ENCODE measurements around the gene SERPINE3. TPM values are rescaled to one million over a fixed set of nuclear protein-coding genes. Genes with fewer than 3 reads are reported as not detected.

SERPINE3 gene
- total and polyA plus RNA-seq, 2 experiments from 2014 or later: 0.17 to 0.31 TPM

DNA sequence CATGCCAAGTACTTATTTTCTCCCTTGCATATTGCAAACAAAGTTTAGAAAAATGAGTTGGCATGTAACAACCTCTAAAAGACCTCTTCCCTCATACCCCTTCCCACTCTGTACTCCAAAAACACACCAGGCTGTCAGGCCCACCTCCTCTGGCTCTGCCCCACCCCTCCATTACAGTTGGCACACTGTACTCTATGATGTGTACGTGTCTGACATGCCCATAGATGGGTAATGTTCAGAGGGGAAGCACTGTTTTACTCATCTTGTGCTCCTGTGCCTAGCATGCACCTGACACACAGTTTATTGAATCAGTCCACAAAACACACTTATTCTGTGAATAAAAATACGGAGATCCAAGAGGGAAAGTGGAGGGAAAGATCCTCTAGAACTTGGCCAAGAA is 45.6 kb downstream of the SERPINE3 start (continued):
- TF ChIP-seq ZNF114 (CRISPR knock-in tag; IDR thresholded peaks at IDR 0.05): no peak
- TF ChIP-seq, protein P1, sequence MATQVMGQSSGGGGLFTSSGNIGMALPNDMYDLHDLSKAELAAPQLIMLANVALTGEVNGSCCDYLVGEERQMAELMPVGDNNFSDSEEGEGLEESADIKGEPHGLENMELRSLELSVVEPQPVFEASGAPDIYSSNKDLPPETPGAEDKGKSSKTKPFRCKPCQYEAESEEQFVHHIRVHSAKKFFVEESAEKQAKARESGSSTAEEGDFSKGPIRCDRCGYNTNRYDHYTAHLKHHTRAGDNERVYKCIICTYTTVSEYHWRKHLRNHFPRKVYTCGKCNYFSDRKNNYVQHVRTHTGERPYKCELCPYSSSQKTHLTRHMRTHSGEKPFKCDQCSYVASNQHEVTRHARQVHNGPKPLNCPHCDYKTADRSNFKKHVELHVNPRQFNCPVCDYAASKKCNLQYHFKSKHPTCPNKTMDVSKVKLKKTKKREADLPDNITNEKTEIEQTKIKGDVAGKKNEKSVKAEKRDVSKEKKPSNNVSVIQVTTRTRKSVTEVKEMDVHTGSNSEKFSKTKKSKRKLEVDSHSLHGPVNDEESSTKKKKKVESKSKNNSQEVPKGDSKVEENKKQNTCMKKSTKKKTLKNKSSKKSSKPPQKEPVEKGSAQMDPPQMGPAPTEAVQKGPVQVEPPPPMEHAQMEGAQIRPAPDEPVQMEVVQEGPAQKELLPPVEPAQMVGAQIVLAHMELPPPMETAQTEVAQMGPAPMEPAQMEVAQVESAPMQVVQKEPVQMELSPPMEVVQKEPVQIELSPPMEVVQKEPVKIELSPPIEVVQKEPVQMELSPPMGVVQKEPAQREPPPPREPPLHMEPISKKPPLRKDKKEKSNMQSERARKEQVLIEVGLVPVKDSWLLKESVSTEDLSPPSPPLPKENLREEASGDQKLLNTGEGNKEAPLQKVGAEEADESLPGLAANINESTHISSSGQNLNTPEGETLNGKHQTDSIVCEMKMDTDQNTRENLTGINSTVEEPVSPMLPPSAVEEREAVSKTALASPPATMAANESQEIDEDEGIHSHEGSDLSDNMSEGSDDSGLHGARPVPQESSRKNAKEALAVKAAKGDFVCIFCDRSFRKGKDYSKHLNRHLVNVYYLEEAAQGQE (IDR thresholded peaks at IDR 0.05; ENCODE audit: unreplicated experiment): no peak
- TF ChIP-seq, protein P2, sequence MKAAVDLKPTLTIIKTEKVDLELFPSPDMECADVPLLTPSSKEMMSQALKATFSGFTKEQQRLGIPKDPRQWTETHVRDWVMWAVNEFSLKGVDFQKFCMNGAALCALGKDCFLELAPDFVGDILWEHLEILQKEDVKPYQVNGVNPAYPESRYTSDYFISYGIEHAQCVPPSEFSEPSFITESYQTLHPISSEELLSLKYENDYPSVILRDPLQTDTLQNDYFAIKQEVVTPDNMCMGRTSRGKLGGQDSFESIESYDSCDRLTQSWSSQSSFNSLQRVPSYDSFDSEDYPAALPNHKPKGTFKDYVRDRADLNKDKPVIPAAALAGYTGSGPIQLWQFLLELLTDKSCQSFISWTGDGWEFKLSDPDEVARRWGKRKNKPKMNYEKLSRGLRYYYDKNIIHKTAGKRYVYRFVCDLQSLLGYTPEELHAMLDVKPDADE (IDR thresholded peaks at IDR 0.05): no peak
- no peak for TF ChIP-seq STAT1 (IDR thresholded peaks at IDR 0.05; ENCODE audit: unreplicated experiment)
- no peak for TF ChIP-seq EZH2 (IDR thresholded peaks at IDR 0.05; ENCODE audit: low read depth, unreplicated experiment)
- TF ChIP-seq, protein P3, sequence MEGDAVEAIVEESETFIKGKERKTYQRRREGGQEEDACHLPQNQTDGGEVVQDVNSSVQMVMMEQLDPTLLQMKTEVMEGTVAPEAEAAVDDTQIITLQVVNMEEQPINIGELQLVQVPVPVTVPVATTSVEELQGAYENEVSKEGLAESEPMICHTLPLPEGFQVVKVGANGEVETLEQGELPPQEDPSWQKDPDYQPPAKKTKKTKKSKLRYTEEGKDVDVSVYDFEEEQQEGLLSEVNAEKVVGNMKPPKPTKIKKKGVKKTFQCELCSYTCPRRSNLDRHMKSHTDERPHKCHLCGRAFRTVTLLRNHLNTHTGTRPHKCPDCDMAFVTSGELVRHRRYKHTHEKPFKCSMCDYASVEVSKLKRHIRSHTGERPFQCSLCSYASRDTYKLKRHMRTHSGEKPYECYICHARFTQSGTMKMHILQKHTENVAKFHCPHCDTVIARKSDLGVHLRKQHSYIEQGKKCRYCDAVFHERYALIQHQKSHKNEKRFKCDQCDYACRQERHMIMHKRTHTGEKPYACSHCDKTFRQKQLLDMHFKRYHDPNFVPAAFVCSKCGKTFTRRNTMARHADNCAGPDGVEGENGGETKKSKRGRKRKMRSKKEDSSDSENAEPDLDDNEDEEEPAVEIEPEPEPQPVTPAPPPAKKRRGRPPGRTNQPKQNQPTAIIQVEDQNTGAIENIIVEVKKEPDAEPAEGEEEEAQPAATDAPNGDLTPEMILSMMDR (conservative IDR thresholded peaks at IDR 0.05; ENCODE audit: low read depth in 2 of 2): no peak
- no peak for TF ChIP-seq ZNF331 (CRISPR knock-in tag; IDR thresholded peaks at IDR 0.05; ENCODE audit: low read depth)
- no peak for TF ChIP-seq CREB1 (CRISPR knock-in tag; IDR thresholded peaks at IDR 0.05; ENCODE audit: low read depth)

DNA sequence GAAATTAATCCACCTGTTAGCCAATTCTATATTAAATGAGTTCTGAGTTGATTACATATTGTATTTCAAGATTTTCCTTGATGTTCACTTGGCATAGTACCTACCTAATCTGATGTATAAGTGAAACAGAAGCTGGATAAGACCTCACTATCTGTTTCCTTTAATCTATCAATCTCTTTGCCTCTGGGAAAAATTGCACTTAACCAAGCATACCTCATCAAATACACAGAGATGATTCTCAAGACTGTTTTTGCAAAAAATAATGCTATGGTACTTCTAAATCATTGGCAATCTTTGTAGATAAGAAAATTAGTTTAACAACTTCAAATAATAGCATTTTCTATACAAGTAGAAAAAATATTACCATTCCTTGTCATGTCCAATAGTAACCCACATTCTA is 55.2 kb downstream of the SERPINE3 start:
- H2AFZ ChIP-seq: no peak overlapping the region
- no peaks in the 10 kb centered on the region for H3K9me2 ChIP-seq (ENCODE audit: insufficient read depth)
- Mint-ChIP-seq H3K9me3 (no peaks in the 10 kb centered on the region), H3K4me3 (no peak overlapping the region), H3K27ac (no peak overlapping the region), H3K4me1 (peaks cover 31% of the 10 kb centered on the region), H3K27me3 (ENCODE audit: insufficient read depth, low read depth, poor library complexity) (no peaks in the 10 kb centered on the region), H3K36me3 (ENCODE audit: low read depth) (peaks cover 5% of the 10 kb centered on the region; the same call in 1 of the 3 replicates)
- no peak overlapping the region for H3K27ac ChIP-seq (ENCODE audit: low read depth)
- ATAC-seq (no peak), DNase-seq (ENCODE audit: low spot score) (no peak)
- H3F3A ChIP-seq (replicated peaks; ENCODE audit: low read depth): no peaks in the 10 kb centered on the region
- no peaks in the 10 kb centered on the region for H3K27me3 ChIP-seq (ENCODE audit: insufficient read depth)
- no peak overlapping the region for H3K4me3 ChIP-seq
- H3K4me2 ChIP-seq: no peak overlapping the region
- H3K79me2 ChIP-seq (replicated peaks; ENCODE audit: insufficient read depth): peaks cover 84% of the 10 kb centered on the region
- no peaks in the 10 kb centered on the region for H3K36me3 ChIP-seq (ENCODE audit: insufficient read depth)
- H3K4me1 ChIP-seq (ENCODE audit: insufficient read depth): peaks cover 18% of the 10 kb centered on the region
- peaks cover 8% of the 10 kb centered on the region for H4K20me1 ChIP-seq (replicated peaks; ENCODE audit: insufficient read depth)
- TF ChIP-seq, protein P1 (IDR thresholded peaks at IDR 0.05; ENCODE audit: unreplicated experiment): no peak
- TF ChIP-seq CREB1 (CRISPR knock-in tag; IDR thresholded peaks at IDR 0.05; ENCODE audit: low read depth) (no peak), POLR2AphosphoS5 (IDR thresholded peaks at IDR 0.05; ENCODE audit: low read depth) (no peak), EZH2phosphoT487 (IDR thresholded peaks at IDR 0.05; ENCODE audit: unreplicated experiment) (no peak), JUNB (IDR thresholded peaks at IDR 0.05; ENCODE audit: unreplicated experiment) (no peak), ZNF331 (CRISPR knock-in tag; IDR thresholded peaks at IDR 0.05; ENCODE audit: low read depth) (no peak), ZNF114 (CRISPR knock-in tag; IDR thresholded peaks at IDR 0.05) (no peak), EZH2 (IDR thresholded peaks at IDR 0.05; ENCODE audit: low read depth, unreplicated experiment) (no peak), NANOG (IDR thresholded peaks at IDR 0.05; ENCODE audit: borderline replicate concordance) (no peak)
- TF ChIP-seq, protein P3 (conservative IDR thresholded peaks at IDR 0.05; ENCODE audit: low read depth in 2 of 2): no peak
- TF ChIP-seq, protein P2 (IDR thresholded peaks at IDR 0.05): no peak
